HG02759 (cell line): Measurements from ENCODE around the gene BTNL3.
A peak's percentile ranks its signal among the peaks of the same experiment; 100 is the strongest.
"Not testable (repeated sequence)": the region's sequence is repeated elsewhere in the genome, so short reads cannot be mapped to it uniquely, and the experiment has no call there.

ENCODE experiments used
- ATAC-seq: cut with Tn5 transposase; IDR thresholded peaks from one replicate; pipeline ENCODE4 v1.9.1; 2021; ENCODE audit warnings: mild to moderate bottlenecking, moderate library complexity; ENCODE audit not compliant: unreplicated experiment

The BTNL3 gene, protein sequence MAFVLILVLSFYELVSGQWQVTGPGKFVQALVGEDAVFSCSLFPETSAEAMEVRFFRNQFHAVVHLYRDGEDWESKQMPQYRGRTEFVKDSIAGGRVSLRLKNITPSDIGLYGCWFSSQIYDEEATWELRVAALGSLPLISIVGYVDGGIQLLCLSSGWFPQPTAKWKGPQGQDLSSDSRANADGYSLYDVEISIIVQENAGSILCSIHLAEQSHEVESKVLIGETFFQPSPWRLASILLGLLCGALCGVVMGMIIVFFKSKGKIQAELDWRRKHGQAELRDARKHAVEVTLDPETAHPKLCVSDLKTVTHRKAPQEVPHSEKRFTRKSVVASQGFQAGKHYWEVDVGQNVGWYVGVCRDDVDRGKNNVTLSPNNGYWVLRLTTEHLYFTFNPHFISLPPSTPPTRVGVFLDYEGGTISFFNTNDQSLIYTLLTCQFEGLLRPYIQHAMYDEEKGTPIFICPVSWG

DNA sequence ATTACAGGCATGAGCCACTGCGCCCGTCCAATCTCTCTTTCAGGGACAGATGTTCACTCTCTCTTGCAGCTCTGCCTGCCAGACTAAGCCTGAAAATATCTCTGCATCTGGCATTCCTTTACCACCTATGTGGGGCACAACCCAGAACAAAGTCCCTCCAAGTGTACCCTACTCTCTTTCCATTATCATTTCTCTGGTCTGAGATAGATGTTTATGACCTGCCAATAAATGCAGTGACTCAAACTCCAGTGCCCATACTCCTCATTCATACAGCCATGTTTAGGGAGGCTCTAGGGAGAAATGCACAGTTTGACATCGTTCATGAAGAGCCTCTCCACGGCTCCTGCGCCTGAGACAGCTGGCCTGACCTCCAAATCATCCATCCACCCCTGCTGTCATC is at the start of gene BTNL3:
BTNL3 (plus strand) TSS at position 255 of the 400 bp plus-strand sequence. CDS start 183 bp downstream, outside the sequence.
- ATAC-seq = no peak

DNA sequence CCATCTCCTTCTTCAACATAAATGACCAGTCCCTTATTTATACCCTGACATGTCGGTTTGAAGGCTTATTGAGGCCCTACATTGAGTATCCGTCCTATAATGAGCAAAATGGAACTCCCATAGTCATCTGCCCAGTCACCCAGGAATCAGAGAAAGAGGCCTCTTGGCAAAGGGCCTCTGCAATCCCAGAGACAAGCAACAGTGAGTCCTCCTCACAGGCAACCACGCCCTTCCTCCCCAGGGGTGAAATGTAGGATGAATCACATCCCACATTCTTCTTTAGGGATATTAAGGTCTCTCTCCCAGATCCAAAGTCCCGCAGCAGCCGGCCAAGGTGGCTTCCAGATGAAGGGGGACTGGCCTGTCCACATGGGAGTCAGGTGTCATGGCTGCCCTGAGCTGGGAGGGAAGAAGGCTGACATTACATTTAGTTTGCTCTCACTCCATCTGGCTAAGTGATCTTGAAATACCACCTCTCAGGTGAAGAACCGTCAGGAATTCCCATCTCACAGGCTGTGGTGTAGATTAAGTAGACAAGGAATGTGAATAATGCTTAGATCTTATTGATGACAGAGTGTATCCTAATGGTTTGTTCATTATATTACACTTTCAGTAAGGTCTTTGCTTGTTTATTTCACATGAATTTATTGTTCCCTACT is 38.2 kb upstream of the BTNL3 start:
- no peak for ATAC-seq

DNA sequence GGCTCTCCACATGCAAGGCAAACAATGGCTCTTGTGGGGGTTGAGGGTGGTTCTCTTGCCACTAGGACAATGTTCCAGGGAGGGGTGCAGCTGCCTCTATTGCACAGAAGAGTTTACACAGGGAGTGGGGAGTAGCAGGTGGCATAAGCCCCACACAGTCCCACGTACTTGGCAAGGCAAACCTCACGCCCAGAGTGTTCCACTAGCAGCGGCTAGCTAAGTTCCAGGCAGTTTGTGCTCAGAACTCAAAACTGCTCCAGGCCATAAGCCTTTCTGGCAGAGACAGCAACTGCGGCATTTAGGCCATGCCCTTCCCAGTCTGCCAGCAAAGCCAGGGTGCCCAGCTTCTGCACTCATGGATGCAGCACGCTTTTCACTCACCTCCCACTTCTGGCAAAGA is 29.0 kb upstream of the BTNL3 start:
- no peak for ATAC-seq

DNA sequence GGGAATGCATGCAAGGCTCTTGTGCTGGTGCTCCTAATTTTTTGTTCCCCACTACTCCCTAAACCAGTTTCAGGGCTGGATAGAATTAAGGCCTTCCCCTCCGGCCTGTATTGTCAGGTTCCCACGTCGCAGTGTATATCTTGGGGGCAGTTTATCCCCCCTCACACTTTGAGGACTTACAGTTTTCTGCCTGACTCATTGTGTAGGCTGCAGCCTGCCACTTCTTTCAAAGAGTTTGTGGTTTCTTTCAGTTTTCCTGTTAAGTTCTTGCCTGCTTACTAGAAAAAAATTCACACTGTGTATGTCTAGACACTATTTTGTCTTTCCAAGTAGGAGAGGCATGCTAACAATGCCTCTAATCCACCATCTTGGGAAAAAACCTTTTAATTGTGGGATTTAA is 28.4 kb upstream of the BTNL3 start:
- ATAC-seq = no peak

DNA sequence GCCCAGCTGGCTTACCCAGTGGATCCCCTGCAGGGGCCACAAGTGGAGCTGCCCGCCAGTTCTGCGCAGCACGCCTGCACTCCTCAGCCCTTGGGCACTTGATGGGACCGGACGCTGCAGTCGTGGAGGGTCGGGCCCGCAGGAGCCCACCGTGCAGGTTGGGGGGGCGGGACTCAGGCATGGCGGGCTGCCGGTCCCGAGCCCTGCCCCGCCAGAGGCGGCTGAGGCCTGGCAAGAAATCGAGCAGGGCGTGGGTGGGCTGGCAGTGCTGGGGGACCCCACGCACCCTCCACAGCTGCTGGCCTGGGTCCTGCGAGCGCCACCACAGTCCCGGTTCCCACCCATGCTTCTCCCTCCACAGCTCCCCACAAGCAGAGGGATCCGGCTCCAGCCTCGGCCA is 19.2 kb upstream of the BTNL3 start:
- ATAC-seq = no peak

DNA sequence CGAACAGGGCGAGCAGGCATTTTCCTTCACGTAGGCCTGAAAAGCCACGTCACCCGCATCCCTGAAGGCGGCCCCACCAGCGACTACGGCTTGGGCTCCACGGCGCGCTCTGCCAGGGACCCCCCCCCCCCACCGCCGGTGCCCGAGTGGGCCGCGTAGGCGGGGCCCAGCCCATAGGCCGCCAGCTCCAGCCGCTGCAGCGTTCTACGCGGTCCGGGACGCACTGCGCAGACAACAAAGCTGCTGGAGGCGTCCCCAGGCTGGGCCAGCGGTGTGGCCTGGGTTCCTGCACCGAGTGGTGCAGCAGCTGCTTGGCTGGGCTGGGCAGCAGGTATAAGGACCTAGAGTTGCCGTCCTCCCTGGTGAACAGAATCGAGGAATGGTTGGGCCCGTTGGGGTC is 18.3 kb upstream of the BTNL3 start:
- no peak for ATAC-seq

DNA sequence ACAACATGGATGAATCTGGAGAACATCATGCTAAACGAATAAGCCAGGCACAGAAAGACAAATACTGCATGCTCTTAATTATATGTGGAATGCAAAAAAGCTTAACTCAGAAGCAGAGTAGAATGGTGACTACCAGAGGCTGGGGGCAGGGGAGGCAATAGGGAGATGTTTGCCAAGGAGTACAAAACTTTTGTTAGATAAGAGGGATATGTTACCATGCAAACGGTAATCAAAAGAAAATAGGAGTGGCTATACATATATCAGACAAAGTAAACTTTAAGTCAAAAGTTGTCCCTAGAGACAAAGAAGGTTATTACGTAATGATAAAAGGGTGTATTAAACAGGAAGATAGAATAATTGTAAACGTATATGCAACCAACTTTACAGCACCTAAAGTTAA is 17.8 kb upstream of the BTNL3 start:
- no peak for ATAC-seq

DNA sequence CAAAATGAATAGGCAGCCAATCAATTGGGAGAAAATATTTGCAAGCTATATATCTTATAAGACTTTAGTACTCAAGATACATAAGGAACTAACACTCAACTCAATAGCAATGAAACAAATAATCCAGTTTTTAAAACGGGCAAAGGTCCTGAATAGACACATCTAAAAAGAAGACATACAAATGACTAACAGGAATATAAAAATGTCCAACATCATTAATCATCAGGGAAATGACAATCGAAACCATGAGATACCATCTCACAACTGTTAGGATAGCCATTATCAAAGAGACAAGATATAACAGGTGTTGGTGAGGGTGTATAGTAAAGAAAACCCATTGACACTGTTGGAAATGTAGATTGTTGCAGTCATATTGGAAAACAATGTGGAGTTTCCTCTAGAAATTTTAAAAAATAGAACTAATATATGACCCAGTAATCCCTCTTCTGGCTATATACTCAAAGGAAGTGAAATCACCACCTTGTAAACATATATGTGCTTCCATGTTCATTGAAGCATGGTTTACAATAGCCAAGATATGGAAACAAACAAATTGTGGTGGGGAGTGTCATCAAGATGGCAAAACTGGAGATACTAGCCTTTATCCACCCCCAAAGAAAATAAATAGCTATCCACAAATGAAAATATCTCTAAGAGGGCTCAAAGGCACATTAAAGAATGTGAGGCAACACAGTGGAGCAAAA is 13.9 kb upstream of the BTNL3 start:
- ATAC-seq = no peak

DNA sequence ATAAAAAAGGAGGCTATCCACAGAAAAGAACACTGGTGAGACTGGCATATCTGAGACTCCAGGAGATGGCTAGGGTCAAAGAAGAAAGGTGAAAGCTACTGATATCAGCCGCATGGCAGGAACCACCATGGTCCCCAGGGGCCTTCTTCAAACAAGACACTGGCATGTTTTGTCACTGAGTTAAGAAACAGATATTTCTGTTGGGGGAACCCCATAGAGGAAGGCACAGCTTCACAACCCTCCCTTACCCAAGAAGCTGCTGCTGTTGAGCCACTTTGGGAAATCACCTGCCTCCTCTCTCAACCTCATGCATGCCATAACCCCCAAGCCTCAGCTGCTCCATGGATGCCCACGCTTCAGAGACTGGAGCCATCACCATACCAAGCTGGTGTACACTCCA is 13.3 kb upstream of the BTNL3 start:
- peak; percentile 96 for ATAC-seq

DNA sequence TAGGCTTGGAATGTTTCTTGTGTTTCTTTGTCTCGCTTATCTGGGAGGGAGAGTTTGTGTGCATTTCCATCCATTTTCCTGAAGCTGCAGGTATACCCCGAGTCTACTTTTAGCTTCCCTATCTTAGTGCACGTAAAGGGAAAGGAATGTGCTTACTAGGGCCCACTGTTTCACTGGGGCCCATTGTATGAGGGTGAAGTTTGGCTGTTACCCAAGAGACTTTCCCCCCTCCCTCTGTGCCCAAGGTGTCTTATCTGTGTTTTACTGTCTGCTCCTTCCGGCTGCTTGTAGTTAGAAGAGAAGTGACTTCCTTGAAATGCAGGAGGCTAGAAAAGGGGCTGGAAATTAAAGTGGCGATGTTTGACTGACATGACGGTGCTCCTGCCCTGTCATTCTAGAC is 12.1 kb upstream of the BTNL3 start:
- ATAC-seq = no peak

DNA sequence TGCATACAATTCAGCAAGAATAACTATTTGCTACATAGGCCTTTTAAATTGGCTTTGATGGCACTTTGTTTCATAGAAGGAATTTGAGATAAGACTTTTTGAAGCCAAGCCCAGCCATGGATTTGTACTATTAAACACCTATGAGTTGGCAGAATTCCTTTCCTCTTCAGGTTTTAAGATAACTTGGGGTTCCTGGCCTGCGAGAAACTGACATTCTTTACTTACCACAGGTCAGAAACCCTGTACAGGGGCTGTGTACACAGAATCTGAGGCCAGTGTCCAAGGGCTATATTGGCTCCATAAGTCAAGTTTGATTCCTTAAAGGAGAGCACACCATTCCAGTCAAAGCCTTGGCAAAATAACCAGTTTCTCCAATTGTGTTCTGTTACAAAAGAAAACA is 10.8 kb upstream of the BTNL3 start:
- ATAC-seq = no peak

DNA sequence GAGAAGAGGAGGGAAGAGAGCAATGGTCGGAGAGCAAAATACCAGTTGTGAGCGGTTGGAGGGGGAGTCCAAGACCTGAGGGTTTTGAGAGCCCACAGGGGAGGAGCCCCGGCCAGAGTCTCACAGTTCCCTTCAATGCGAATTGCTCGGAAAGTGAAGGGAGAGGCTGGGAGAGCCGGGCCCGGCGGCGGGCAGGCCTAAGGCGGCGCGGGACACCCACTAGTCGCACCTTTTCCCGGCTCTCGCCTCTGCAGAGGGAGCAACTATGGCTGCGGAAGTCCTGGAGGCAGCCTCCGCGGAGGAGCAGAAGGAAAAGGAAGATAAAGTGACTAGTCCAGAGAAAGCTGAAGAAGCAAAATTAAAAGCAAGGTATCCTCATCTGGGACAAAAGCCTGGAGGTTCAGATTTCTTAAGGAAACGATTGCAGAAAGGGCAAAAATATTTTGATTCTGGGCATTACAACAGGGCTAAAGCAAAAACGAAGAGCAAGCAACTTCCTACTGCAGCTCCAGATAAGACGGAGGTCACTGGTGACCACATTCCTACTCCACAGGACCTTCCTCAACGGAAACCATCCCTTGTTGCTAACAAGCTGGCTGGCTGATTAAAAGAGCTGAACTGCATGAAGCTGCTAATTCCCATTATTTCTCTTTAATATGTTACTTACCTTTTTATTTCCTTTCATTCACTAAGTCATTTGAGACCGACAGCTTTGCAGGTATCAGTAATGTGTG is 6.5 kb upstream of the BTNL3 start:
- ATAC-seq = no peak

DNA sequence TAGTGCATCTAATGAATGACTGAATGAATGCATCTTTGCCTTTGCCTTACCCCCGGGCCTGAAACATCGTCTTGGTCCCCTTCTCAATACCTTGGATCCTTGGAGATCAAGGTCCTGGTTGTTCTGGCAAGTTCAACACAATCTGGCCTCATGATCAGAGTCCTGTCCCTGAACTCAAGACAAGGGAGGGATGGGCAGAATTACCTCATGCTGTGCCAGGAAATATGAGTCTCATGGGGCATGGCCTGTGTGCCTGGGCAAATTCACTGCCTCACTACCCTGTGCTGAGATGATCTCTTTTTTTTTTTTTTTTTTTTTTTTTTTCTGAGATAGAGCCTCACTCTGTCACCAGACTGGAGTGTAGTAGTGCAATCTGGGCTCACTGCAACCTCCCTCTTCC is 630 bp upstream of the BTNL3 start:
- ATAC-seq = no peak

DNA sequence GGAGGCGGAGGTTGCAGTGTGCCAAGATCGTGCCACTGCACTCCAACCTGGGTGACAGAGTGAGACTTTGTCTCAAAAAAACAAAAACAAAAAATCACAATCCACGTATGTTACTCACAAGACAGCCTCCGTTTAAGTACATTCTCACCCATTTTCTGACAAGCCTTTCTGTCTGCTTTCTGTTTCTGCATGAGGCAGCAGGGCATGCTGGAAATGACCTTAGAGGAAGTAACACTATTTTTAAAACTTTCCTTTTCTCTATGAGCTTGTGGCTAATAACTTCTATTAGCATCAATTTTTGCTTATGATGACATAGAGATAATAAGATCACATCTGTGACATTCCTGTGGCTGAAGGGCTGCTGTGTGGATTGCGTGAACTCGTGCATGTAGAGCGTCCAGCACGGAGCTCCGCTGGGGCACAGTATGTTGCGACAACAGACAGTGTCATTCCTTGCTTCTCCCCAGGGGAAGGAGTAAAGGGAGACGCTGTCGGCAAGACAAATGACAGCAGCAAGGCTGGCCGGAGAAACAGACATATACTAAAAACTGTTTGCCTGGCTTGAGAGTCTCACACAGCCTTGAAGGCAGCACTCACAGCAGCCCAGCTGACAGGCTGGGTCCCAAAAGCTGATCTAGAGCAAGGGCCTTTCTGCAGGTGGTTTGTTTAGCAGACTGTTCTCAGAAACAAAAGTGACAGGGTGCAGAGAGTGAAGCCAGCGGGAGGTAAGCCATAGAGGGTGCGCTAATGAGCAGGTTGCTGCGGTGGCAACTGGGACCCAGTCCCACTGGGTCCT is 1.6 kb downstream of the BTNL3 start:
- no peak for ATAC-seq

DNA sequence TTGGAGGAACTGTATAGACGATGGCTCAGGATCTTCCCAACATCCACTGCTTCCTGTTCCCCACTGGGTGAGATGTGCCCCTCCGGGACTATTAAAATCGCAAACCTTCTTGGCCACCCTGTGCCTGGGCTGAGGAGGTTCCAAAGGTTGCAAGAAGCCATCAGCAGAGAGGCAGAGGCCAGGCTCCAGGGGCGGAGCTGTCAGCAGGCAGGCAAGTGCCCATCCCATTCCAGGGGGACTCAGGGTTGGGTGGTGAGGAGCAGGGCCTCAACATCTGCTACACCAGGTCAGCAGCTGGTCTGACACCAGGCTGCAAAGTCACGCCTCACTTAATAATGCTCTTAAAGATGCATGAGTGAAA is 2.2 kb downstream of the BTNL3 start:
- no peak for ATAC-seq

DNA sequence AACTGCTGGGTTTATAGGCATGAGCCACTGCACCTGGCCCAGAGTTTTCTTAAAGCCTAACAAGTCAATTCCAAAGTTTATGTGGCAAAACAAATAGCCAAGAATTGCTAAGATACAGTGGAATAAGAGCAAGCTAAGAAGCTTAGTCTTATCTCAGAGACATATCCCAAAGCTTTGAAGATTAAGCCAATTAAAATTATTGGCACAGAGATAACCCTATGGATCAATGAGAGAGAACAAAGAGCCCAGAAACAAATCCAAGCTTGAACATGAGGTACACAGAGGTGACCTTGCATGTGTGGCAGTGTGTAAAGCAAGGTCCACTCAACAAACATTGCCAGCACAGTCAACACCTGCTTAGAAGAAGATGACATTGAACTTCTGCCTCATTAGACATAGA is 13.3 kb downstream of the BTNL3 start:
- ATAC-seq = no peak

DNA sequence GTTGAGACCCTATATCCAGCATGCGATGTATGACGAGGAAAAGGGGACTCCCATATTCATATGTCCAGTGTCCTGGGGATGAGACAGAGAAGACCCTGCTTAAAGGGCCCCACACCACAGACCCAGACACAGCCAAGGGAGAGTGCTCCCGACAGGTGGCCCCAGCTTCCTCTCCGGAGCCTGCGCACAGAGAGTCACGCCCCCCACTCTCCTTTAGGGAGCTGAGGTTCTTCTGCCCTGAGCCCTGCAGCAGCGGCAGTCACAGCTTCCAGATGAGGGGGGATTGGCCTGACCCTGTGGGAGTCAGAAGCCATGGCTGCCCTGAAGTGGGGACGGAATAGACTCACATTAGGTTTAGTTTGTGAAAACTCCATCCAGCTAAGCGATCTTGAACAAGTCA is 17.1 kb downstream of the BTNL3 start:
- no peak for ATAC-seq

DNA sequence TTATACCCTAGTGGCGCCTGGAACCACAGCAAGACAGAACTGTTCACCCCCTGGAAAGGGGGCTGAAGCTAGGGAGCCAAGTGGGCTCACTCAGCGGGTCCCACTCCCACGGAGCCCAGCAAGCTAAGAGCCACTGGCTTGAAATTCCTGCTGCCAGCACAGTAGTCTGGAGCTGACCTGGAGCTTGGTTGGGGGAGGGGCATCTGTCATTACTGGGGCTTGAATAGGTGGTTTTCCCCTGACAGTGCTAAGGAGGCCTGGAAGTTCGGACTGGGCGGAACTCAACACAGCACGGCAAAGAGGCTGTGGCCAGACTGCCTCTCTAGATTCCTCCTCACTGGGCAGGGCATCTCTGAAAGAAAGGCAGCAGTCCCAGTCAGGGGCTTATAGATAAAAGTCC is 19.5 kb downstream of the BTNL3 start:
- ATAC-seq = no peak

DNA sequence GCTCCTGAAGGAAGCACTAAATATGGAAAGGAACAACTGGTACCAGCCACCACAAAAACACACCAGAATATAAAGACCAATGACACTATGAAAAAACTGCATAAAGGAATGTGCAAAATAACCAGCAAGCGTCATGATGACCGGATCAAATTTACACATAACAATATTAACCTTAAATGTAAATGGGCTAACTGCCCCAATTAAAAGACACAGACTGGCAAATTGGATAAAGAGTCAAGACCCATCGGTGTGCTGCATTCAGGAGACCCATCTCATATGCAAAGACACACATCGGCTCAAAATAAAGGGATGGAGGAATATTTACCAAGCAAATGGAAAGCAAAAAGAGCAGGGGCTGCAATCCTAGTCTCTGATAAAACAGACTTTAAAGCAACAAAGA is 21.4 kb downstream of the BTNL3 start:
- not testable (repeated sequence) for ATAC-seq

DNA sequence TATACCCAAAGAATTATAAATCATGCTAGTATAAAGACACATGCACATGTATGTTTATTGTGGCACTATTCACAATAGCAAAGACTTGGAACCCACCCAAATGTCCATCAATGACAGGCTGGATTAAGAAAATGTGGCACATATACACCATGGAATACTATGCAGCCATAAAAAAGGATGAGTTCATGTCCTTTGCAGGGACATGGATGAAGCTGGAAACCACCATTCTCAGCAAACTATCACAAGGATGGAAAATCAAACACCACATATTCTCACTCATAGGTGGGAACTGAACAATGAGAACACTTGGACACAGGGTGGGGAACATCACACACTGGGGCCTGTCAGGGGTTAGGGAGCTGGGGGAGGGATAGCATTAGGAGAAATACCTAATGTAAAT is 26.0 kb downstream of the BTNL3 start:
- not testable (repeated sequence) for ATAC-seq
